Stimulated activated naive CD4-positive, alpha-beta T cell treated with Interleukin-2 at 50 U/mL for 16 hours (primary cell): ENCODE measurements around the gene DENND4A.
"Not testable (repeated sequence)": the region's sequence is repeated elsewhere in the genome, so short reads cannot be mapped to it uniquely, and the experiment has no call there.

Experiments used
- DNase-seq: peaks from one replicate; lab custom pipeline; 2025; lab: John Stamatoyannopoulos, UW

DENND4A gene

DNA sequence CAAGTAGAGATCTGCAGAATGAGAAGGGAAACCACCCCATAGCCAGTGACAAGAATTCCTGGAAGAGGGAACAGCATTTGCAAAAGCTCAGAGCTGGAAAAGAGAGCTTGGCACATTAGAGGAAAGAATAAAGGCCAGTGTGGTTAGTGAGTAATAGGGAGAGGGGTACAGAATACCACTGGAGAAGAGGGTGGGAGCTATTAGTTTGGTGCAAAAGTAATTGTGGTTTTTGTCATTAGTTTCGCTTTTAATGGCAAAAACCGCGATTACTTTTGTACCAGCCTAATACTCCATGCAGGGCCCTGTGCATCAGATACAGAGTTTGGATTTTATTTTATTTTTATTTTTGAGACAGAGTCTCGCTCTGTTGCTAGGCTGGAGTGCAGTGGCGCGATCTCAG, 160.6 kb downstream of the DENND4A start:
- DNase-seq: no peak

GRCh38 chr15:65630760-65631159, 161.3 kb downstream of the DENND4A start:
- no peak for DNase-seq

DNA sequence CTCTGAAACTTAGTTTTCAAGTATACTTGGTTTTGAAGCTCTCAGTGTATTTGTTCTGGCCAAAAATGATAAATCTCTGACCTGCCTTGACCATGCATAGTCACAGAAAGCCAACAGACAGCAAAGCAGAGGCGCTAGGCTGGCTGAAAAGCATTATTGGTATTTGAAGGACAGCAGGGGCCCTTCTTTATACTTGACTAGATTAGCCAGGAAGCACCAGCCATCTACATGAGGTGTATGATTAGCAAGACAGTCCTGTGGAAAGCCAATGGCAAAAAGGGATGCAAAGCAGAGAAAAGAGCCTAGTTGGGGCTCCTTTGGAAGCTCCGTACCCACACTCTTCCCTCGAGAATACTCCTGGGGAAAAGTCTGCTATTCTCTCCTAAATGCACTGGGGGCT, 162.5 kb downstream of the DENND4A start:
- DNase-seq: no peak

- DNase-seq: no peak
These were observed 165.2 kb downstream of the DENND4A start for GRCh38 chr15:65626856-65627255.

GRCh38 chr15:65623103-65623502, 169.0 kb downstream of the DENND4A start:
- no peak for DNase-seq

- DNase-seq: no peak
These were observed 170.5 kb downstream of the DENND4A start, which contains the start of gene SLC24A1 for GRCh38 chr15:65621638-65622037. Gene SLC24A1, plus strand, starts transcription at chr15:65621938. Its CDS starts 2,143 bp downstream, at chr15:65624081.

DNA sequence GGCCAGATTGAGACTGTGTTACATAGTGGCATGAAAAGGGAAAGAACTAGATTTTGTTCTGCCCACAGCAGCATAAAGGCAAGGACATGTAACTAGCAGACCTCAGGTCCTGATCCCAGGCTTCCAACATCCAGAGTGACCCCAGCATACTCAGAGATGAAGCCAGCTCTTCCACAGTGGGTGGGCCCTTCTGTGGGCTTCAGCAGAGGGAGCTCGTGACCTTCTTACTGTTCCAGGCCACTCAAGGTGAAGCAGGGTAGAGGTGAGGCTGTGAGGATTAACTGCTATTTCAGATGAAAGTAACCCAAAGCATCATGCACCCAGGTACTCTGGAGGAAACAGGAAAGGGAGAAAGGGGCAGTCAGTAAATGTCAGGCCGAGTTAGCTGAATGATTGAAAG, 171.3 kb downstream of the DENND4A start:
- DNase-seq: no peak

DNA sequence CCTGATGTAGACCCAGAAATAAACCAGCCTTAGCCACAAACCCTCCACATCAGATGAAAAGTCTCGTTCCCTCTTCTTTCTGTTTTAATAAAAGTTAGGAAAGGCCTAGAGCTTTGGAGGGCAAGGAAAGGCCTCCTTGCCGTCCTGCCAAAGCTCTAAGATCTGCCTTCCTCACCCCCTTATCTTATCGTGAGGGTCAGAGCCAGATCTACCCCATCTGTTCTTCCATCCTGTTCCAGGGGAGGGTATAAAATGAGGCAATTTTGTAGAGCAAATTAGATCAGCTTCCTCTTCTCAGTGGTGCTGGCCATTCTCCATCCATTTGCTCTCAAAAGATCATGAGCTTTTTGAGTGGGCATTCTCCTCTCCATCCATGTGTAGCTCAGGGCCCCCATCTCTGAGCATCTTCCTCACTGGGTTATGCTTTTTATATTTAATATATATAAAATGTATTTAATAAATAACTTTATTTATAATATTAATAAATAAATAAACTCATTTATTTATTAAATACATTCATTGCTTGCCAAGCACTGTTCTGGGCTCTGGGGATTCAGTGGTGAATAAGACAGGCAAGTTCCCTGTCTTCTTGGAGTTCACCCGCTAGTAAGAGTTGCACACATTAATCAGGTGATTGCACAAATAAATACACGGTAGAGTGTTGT, 172.3 kb downstream of the DENND4A start:
- no peak for DNase-seq

- no peak for DNase-seq
These were observed 173.5 kb downstream of the DENND4A start for GRCh38 chr15:65618560-65619109.

- DNase-seq: not testable (repeated sequence)
These were observed 176.2 kb downstream of the DENND4A start for GRCh38 chr15:65615887-65616286.

- no peak for DNase-seq
These were observed 178.9 kb downstream of the DENND4A start for GRCh38 chr15:65612949-65613744.

DNA sequence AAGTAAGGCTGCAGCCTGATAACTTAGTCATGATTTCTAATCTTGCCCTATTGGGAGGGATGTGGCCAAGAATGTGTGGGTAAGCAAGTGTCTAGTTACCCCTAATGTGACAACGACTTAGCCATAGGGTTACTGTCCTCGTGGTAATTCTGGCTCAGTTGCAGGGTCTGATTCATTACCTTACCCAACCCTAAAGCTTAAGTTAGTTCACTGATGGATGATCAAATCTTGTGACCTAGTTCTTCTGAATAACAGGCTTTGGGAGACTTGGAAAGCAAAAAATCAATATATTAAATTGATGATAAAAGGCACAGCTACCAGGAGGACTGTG, 179.5 kb downstream of the DENND4A start:
- DNase-seq: no peak

GRCh38 chr15:65611888-65612615, 180.0 kb downstream of the DENND4A start:
- no peak for DNase-seq

DNA sequence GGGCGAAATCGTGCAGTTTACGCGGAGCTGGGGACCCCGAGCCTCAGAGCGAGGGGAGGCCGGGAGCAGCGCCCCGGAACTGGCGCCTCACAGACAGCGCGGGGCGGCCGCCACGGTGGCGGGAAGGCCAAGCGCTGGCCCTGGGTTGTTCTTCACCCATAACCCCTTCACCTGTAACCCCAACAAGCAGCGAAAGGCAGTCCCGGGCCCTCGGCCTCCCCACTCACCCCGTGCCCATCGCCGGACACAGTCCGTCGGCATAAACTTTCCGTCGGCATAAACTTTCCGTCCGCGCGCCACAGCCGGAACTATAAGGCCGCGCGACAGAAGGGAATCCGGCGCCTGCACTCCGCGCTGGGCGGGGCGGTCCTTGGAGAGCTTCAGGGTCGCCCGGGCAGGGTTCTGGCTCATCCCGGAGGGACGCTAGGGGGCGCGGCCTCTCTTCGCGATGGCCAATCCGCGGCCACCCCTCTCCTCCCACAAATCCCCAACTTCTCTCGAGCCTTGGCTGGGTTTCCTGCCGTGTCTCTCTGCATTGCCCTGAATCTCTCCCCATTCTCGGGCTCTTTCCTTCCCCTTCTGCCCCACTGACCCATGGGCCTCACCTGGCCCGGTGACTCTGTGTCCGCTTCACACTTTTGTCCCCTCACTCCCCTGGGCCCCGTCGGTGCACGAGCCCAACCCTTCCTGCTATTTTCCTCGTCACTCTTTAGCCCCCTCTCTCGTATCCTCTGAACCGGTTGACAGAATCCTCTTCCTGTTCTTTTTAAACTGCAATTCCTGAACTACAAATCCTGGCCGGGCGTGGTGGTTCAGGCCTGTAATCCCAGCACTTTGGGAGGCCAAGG, 181.0 kb downstream of the DENND4A start, which contains the start of gene INTS14:
TSS of gene INTS14 (minus strand) at position 261 of the 848 bp plus-strand sequence. CDS start 3,751 bp downstream, outside the sequence.
- peak; percentile 92 for DNase-seq
